HG03378 (cell line): ENCODE data around the gene DOCK1.
"Not testable (repeated sequence)": the region's sequence is repeated elsewhere in the genome, so short reads cannot be mapped to it uniquely, and the experiment has no call there.

ENCODE experiments used
- ATAC-seq: cut with Tn5 transposase; IDR thresholded peaks from one replicate; pipeline ENCODE4 v1.9.1; 2021; ENCODE audit warnings: mild to moderate bottlenecking, moderate library complexity; ENCODE audit not compliant: unreplicated experiment

DOCK1 gene

GRCh38 chr10:127298381-127298780 lies 393.2 kb downstream of the DOCK1 start:
- ATAC-seq: no peak

GRCh38 chr10:127299192-127299591 lies 394.0 kb downstream of the DOCK1 start:
- ATAC-seq: not testable (repeated sequence)

DNA sequence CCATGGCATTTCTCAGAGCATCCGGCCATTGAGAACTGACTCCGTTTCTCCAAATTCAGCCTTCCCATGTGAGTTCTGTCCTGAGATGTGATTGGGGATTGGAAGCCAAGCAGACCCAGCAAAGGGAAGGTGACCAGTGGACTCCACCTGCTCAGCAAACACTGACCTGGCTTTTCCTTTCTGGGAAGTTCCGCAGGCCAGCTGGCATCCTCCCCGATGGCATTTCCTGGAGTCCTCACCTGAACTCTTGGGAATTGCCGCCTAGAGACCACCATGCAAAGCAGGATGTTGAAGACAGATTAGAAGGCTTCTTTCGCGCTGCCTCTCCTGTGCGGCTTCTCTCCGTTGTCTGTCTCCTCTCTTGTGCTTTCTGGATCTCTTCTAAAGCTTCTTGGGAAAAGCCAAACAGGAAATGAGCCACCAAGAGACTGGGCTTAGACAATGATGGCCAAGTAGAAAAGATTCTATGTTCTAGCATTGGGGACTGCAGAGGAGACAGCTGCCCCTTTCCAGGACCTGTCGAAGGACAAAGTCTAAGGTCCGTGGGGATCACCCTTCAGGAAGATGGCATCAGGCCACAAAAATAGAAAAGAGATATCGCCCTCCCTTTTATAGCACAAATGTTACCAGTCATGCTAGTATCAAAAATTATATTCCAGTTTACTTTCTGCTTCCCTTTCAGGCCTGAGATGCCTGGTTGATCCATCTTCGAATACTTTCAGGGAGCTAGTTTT lies 394.9 kb downstream of the DOCK1 start:
- ATAC-seq: no peak

- no peak for ATAC-seq
Measured at GRCh38 chr10:127300868-127301321, 395.7 kb downstream of the DOCK1 start.

- no peak for ATAC-seq
Measured at GRCh38 chr10:127302343-127302742, 397.1 kb downstream of the DOCK1 start.

GRCh38 chr10:127303105-127303504 lies 397.9 kb downstream of the DOCK1 start:
- no peak for ATAC-seq

DNA sequence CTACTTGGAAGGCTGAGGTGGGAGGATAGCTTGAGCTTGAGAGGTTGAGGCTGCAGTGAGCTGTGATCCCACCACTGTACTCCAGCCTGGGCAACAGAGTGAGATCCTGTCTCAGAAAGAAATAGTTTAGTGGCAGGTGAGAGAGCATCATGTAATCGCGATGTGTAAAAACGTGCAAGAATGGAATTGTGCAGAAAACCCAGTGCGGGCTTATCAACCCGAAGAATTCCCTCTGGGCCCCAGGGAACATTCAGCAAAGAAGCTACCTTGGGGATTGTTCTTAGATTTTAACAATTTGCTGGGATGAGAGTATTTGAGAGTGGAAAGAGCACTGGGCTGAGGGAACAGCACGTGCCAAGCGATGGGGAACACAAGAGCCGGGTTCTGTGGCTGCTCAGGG lies 398.5 kb downstream of the DOCK1 start:
- no peak for ATAC-seq

DNA sequence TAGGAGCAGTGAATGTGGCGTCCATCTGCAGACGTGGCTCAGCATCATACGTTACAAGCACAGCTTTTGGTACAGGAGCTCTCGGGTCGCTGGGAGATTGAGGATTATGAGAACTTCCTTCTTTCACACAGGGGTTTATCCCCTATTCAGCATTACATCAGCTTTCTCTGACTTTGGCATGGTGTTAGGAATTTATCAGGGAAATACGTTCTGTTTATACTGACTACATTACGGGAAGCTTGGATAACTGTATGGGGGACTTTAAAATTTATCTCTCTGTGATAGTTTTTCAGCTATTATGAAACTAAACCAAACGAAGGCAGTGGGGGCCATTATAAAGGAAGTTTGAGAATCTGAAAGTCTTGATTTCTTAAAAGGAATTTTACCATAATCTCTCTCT lies 401.3 kb downstream of the DOCK1 start:
- ATAC-seq: no peak

DNA sequence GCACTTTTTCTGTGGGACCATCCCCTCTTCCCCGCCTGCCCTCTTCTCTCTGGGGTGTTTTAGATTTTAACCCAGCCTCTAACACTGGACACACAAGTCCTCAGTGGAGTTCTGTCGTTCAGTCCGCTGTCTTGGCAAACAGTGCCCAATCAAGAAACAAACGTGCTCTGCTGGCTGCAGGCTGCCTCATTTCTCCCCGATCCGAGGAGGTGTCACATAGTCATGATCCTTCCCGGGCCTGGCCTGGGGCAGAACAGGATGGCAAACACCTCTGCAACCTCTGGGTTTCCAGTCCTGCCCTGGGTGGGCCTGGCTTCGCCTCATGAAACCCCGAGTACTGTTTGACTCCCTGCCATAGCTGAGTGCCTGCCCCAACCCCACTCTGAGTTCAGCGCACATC lies 402.1 kb downstream of the DOCK1 start:
- no peak for ATAC-seq

DNA sequence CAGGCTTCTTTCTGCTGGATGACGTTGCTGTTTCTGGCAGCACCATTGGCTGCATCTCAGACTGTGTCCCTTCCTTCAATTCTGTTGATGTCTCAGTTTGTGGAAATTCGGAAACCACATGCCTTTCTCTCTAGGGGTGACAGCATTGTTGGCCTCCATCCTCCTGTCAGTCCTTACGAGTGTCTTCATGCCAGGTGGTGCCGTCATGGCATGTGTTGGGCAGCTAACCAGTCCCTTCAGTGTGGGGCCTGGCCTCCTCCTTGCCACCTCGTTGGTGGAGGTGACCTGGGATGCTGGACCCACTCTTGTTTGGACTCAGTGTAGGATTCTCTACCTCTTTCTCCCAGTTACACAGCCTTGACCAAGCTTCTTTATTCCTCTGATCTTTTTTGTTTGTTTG lies 402.8 kb downstream of the DOCK1 start:
- no peak for ATAC-seq

GRCh38 chr10:127309619-127310018 lies 404.4 kb downstream of the DOCK1 start:
- not testable (repeated sequence) for ATAC-seq

- ATAC-seq: no peak
Measured at GRCh38 chr10:127310430-127310829, 405.2 kb downstream of the DOCK1 start.

- ATAC-seq: no peak
Measured at GRCh38 chr10:127310923-127311322, 405.7 kb downstream of the DOCK1 start.

DNA sequence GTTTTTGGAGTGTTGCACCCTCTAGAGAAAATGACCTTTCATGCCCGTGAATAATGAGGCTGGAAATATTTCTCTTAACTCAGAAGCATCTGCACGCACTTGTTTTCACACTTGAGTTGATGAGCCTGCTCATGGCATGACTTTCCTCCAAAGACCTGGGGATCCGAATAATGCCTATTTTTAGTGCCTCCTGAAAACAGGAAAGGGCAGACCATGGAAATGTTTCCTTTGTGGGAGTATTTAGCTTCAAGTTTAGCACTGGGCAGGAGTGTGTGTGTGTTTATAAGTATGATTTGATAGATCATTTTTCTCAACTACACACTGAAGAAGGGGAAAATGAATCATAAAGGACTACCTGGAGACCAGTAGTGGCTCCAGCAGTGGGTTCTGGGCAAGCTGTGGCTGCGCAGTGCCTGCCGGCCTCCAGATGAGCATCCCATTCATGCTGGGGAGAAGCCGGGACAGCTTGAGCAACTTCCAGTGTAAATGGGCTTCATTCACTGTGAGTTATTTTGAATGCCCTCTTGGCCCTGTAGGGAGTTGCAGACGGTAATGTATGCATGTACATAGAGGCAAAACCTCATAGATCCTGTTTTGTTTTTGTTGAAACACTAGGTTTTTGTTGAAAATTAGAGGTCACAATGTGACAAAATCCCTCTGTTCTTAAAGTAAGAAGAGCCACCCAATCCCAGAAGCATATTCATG lies 408.9 kb downstream of the DOCK1 start:
- no peak for ATAC-seq

DNA sequence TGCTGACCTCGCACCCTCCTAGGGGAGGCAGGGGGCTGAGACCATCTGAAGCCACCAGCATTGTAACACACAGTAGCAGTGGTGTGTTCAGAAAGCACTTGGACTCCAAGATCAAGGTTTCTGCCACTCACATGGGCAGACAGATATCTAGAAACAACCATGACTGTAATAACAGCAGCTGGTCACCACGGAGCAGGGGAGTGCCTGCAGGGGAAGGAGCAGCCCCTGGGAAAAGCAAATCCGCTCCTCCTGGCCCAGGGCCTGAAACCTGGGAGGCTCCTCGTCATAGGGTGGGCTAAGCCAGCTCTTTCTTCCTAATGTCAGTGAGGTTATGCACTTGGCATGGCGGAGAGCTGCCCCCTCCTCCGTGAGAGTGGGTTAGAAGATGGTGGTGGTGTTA lies 409.6 kb downstream of the DOCK1 start:
- ATAC-seq: no peak

- no peak for ATAC-seq
Measured at GRCh38 chr10:127315888-127316287, 410.7 kb downstream of the DOCK1 start.

GRCh38 chr10:127318396-127318795 lies 413.2 kb downstream of the DOCK1 start:
- ATAC-seq: no peak

- ATAC-seq: no peak
Measured at GRCh38 chr10:127319271-127319670, 414.0 kb downstream of the DOCK1 start.

- ATAC-seq: no peak
Measured at GRCh38 chr10:127319691-127320090, 414.5 kb downstream of the DOCK1 start.

DNA sequence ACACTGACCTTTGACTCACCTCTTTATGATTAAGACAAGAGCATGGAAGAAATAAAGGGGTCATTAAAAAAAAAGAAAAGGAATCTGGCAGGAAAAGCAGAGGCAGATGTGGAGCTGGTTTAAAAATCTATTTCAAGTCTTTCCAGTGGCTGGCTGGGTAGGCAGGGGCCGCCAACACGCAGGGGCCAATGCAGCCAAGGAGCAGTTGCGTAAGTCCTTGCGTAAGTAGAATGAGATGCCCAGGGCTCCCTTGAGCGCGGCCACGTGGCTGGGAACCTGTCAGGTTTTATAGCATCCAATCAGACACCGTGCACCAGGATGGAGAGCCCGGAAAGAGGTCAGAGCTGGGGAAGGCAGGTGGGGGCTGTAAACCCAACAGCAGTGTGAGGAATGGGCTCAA lies 414.9 kb downstream of the DOCK1 start:
- ATAC-seq: no peak

- no peak for ATAC-seq
Measured at GRCh38 chr10:127322286-127322685, 417.1 kb downstream of the DOCK1 start.

GRCh38 chr10:127325506-127325905 lies 420.3 kb downstream of the DOCK1 start:
- ATAC-seq: no peak
